HG03025 (cell line): Measurements from ENCODE around the gene DNAJC1.
A peak's percentile ranks its signal among the peaks of the same experiment; 100 is the strongest.
"Not testable (repeated sequence)": the region's sequence is repeated elsewhere in the genome, so short reads cannot be mapped to it uniquely, and the experiment has no call there.

Experiments used
- ATAC-seq: cut with Tn5 transposase; IDR thresholded peaks from one replicate; pipeline ENCODE4 v1.9.1; 2021; ENCODE audit warnings: mild to moderate bottlenecking, moderate library complexity; ENCODE audit not compliant: unreplicated experiment, low FRiP score

Gene DNAJC1

DNA sequence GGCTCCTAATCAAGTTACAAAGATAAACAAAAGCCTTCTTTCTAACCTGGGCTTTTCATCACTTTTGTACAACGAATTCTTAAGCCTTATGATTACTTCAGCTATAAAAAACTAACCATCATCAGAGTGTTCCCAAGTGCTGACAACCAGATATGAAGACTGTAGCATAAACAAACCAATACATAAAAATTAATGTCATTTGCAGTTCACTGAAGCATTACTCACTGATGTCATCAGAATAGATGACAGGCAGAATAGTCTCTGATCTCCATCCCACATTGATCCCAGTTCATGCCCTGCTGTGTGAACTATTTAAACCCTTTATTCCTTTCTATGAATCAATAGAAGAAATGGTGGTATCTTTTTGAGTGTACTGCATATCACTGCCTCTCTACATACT is 84.4 kb downstream of the DNAJC1 start:
- no peak for ATAC-seq

DNA sequence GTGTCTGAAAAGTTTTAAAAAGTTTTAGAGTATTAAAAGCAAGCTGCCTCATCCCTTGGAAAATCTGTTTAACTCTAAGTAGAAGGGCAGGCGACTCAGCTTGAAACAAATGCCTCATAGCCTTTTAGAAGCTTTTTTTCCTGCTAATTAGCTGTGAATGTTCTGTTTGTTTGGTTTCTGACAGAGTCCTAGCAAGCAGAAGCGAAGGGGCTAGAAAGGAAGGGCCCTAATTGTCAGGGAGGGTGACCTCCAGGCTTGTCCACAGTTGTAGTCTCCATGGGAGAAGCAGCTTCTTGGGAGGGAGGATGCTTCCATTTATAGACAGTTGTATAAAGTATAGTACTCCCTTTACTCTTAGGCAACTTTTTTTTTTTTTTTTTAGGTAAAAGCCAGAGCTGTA is 90.9 kb downstream of the DNAJC1 start:
- no peak for ATAC-seq

DNA sequence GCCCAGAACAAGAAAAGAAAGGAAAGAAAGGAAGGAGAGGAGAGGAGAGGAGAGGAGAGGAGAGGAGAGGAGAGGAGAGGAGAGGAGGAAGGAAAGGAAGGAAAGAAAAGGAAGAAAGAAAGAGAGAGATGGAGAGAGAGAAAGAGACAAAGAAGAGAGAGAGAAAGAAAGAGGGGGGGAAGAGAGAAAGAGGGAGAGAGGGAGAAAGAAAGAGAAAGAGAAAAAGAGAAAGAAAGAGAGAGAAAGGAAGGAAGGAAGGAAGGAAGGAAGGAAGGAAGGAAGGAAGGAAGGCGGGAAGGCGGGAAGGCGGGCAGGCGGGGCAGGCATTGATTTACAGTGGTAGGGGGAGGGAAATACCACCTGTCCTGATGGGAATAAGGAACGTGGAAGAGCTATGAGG is 92.7 kb downstream of the DNAJC1 start:
- ATAC-seq: no peak

- ATAC-seq: no peak
Measured at GRCh38 chr10:21907436-21907835, 96.1 kb downstream of the DNAJC1 start.

DNA sequence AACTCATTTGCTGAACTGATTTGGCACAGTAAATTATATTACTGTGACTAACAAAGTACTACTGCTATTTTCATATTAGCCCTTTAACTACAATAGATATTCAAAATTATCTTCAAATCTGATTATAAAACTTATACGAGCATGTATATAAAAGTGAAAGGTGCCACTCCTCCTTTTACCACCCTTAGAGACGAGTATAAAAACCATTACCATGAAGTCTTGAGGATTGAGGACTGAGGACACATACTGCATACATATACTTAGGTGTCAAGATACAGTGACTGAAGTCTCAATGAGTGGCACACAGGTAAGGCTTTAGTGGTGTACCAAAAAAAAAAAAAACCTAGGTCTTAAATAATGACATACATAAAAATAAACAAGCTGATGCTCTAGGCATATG is 98.6 kb downstream of the DNAJC1 start:
- no peak for ATAC-seq

- no peak for ATAC-seq
Measured at GRCh38 chr10:21899736-21900135, 103.8 kb downstream of the DNAJC1 start.

- ATAC-seq: no peak
Measured at GRCh38 chr10:21895932-21896331, 107.6 kb downstream of the DNAJC1 start.

- ATAC-seq: no peak
Measured at GRCh38 chr10:21894648-21895342, 108.7 kb downstream of the DNAJC1 start.

DNA sequence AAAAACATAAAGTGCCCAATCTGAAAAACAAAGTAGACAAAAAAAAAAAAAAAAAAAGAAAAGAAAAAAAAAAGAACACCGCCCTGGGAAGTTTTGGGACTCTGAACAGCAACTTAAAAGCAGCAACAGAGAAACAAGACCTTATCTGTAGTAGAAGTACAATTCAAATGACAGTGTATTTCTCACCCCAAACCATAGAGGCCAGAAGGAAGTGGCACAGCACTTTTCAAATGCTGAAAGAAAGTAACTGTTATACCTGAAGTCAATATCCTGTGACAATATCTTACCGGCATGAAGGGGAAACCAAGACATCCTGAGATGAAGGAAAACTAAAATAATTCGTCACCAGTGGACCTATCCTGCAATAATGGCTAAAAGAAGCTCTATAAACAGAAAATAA is 112.1 kb downstream of the DNAJC1 start:
- no peak for ATAC-seq

- ATAC-seq: no peak
Measured at GRCh38 chr10:21889477-21890275, 113.9 kb downstream of the DNAJC1 start.

DNA sequence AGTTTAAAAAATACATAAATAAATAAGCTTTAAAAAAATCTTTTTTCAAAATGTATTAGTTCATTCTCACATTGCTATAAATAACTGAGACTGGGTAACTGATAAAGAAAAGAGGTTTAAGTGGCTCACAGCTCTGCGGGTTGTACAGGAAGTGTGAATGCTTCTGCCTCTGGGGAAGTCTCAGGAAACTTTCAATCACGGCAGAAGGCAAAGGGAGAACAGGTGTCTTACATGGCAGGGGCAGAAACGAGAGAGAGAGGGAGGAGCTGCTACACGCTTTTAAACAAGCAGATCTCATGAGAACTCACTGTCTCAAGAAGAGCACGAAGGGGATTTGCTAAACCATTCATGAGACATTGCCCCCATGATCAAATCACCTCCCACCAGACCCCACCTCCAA is 114.6 kb downstream of the DNAJC1 start:
- peak; percentile 94 for ATAC-seq

GRCh38 chr10:21885940-21886339 is 117.6 kb downstream of the DNAJC1 start:
- ATAC-seq: no peak

- ATAC-seq: no peak
Measured at GRCh38 chr10:21873198-21873597, 130.3 kb downstream of the DNAJC1 start.

DNA sequence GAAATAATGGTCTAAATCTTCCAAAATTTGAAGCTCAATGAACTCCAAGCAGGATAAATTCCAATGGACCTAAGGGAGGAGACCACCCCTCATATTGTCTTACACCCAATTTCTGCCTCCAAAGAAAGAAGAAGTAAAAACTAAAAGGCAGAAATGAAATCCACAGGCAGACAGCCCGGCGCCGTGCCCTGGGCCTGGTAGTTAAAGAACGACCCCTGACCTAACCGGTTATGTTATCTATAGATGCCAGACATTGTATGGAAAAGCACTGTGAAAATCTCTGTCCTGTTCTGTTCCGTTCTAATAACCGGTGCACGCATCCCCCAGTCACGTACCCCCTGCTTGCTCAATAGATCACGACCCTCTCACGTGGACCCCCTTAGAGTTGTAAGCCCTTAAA is 130.8 kb downstream of the DNAJC1 start:
- ATAC-seq: not testable (repeated sequence)

DNA sequence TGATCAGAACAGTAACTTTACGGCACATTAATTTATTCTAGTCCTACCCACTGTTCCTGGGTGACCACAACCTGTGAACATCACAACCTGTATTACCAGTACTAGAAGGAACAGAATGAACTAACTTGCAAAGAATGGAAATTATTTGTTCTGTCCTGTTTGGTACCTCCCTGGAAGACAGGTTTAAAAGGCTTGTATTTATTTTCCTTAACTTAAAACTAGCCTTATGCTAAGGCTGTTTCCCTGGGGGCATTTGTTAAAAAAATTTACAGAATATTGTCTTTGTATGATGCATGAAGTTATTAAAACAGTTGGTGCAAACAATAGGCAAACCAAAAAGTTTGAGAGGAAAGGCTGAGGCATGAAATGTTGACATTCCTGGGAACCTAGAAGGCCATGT is 132.7 kb downstream of the DNAJC1 start:
- no peak for ATAC-seq

DNA sequence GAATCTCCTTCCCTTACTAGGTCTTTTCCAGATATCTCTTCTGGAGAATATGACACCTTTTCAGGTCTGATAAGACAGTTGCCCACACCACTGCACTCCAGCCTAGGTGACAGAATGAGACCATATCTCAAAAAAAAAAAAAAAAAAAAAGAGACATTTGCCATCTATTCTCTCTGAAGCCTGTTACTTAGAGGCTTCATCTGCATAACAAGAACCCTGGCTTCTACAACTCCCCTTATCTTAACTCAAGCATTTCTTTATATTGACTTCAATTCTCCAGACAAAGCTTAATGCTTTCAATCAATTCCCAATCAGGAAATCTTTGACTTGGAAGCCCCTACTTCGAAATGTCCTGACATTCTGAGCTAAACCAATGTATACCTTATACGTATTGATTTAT is 134.4 kb downstream of the DNAJC1 start:
- not testable (repeated sequence) for ATAC-seq

DNA sequence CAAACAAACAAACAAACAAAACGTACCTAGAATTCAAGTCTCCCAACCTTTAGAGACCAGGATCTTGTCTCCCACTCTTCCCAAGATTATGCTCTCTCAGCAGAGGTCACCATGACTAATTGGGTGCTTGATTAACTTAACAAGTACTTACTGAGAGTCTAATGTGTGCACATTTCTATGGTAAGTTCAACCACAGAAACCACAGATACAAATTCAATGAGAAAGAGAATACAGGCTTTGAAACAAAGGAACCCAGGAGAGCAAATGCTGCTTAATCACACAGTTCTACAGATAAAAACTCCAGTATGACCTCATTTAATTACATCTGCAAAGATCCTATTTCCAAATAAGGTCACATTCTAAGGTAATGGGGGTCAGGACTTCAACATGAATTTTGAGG is 142.8 kb downstream of the DNAJC1 start:
- ATAC-seq: no peak

- ATAC-seq: no peak
Measured at GRCh38 chr10:21858455-21858854, 145.1 kb downstream of the DNAJC1 start.

DNA sequence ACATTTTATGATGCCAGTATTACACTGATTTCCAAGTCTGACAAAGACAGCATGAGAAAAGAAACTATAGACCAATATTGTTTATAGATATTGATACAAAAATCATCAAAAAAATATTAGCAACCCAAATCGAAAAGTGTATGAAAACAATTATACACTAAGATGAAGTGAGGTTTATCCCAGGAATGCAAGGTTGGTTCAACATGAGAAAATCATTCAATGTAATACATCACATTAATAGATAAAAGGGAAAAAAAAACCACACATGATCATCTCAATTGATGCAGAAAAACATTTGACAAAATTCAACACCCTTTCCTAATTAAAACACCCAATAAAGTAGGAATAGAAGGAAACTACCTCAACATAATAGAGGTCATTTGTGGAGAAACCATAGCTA is 153.9 kb downstream of the DNAJC1 start:
- no peak for ATAC-seq

DNA sequence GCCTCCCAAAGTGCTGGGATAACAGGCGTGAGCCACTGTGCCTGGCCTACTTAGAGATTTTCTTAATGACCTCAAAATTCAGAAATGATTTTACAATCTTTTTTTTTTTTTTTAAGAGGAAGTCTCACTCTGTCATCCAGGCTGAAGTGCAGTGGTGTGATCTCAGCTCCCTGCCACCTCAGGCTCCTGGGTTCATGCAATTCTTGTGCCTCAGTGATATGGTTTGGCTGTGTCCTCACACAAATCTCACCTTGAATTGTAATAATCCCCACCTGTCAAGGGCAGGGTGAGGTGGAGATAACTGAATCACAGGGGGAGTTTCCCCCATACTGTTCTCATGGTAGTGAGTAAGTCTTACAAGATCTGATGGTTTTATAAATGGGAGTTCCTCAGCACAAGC is 159.9 kb downstream of the DNAJC1 start:
- no peak for ATAC-seq

GRCh38 chr10:21841273-21841672 is 162.3 kb downstream of the DNAJC1 start:
- ATAC-seq: not testable (repeated sequence)

GRCh38 chr10:21837487-21837886 is 166.0 kb downstream of the DNAJC1 start:
- ATAC-seq: not testable (repeated sequence)
